Neural crest cell (in vitro differentiated cells): ENCODE results near the gene CAST. TPM values are rescaled to one million over a fixed set of nuclear protein-coding genes. Genes with fewer than 3 reads are reported as not detected.

Experiments used
- DNase-seq: peaks from one replicate; pipeline ENCODE4 v3.0.0; 2021; ENCODE audit warnings: low read depth, mixed read lengths, low spot score
- H3K27ac Mint-ChIP-seq: one replicate; pipeline ENCODE4 v1.8.0; 2021; ENCODE audit warnings: mild to moderate bottlenecking, mixed read lengths; ENCODE audit not compliant: unreplicated experiment
- H3K27me3 Mint-ChIP-seq: 2 replicates; pipeline ENCODE4 v1.8.0; 2021; ENCODE audit warnings: low read depth, mild to moderate bottlenecking, mixed read lengths
- H3K36me3 Mint-ChIP-seq: 2 replicates; pipeline ENCODE4 v1.8.0; 2021; ENCODE audit warnings: low read depth, mild to moderate bottlenecking, mixed read lengths
- H3K4me1 Mint-ChIP-seq: 2 replicates; pipeline ENCODE4 v1.8.0; 2021; ENCODE audit warnings: mixed read lengths
- H3K4me3 Mint-ChIP-seq: one replicate; pipeline ENCODE4 v1.8.0; 2021; ENCODE audit warnings: mild to moderate bottlenecking, mixed read lengths
- H3K9me3 Mint-ChIP-seq: 2 replicates; pipeline ENCODE4 v1.8.0; 2021; ENCODE audit warnings: mixed read lengths
- total RNA-seq: library from RNA; stranded (reverse); gene quantifications from 2 replicates; pipeline ENCODE4 v1.2.1, GENCODE V29; 2021
- TF ChIP-seq, protein P1 (sequence below): fragments of 200-600 bp; sonication (generic); conservative IDR thresholded peaks from 2 replicates; pipeline ENCODE4 v1.5.0; 2021; ENCODE audit warnings: antibody characterized with exemption, mild to moderate bottlenecking

CAST gene
- total RNA-seq, 1 donor from 2014 or later, result 50.7 TPM

DNA sequence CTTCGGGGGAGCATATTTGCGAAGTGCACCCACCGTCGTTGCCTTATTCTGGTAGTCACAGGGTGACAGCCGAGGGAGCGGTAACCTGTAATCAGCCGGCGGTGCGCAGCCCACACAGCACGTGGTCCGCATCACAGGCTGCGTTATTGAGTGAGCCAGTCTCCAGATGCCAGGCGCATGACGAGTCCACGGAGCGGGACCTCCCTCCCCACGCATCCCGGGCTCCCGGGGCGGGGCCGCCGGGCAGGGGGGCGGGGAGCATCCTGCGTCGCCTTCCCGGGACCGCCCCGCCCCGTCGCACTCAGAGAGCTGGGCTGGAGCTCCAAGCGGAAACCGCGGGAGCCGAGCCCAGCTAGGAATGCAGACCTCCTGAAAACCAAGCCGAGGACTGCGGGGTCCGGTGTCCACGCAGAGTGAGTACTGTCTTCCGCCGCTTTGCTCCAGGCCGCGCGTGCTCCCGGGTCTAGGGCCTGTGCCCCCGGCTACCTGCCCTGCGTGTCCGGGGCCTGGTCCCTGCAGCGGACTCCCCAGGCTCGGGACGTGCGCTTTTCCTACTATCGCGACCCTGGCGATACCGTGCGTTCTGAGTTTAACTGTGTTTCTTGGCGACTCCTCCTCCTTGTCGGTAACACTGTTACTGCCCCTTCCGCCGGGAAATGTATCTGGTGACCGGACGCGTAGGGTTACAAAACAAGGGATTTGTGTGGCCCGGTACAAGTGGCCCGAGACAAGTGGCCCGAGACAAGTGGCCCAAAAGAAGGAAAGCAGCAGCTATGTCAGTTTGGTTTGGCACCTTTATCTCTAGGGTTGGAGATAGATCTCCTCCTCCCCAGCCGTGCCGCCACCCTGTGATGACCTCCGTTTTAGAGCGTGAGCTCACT, 40.6 kb downstream of the CAST start:
- DNase-seq, result peak; percentile 60
- Mint-ChIP-seq H3K4me3 (peak overlapping the region; percentile 97), H3K9me3 (no peaks in the 10 kb centered on the region), H3K4me1 (peaks cover 18% of the 10 kb centered on the region), H3K36me3 (no peaks in the 10 kb centered on the region), H3K27me3 (no peaks in the 10 kb centered on the region), H3K27ac (peak overlapping the region; percentile 96)
- TF ChIP-seq, protein P1, sequence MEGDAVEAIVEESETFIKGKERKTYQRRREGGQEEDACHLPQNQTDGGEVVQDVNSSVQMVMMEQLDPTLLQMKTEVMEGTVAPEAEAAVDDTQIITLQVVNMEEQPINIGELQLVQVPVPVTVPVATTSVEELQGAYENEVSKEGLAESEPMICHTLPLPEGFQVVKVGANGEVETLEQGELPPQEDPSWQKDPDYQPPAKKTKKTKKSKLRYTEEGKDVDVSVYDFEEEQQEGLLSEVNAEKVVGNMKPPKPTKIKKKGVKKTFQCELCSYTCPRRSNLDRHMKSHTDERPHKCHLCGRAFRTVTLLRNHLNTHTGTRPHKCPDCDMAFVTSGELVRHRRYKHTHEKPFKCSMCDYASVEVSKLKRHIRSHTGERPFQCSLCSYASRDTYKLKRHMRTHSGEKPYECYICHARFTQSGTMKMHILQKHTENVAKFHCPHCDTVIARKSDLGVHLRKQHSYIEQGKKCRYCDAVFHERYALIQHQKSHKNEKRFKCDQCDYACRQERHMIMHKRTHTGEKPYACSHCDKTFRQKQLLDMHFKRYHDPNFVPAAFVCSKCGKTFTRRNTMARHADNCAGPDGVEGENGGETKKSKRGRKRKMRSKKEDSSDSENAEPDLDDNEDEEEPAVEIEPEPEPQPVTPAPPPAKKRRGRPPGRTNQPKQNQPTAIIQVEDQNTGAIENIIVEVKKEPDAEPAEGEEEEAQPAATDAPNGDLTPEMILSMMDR, result no peak

DNA sequence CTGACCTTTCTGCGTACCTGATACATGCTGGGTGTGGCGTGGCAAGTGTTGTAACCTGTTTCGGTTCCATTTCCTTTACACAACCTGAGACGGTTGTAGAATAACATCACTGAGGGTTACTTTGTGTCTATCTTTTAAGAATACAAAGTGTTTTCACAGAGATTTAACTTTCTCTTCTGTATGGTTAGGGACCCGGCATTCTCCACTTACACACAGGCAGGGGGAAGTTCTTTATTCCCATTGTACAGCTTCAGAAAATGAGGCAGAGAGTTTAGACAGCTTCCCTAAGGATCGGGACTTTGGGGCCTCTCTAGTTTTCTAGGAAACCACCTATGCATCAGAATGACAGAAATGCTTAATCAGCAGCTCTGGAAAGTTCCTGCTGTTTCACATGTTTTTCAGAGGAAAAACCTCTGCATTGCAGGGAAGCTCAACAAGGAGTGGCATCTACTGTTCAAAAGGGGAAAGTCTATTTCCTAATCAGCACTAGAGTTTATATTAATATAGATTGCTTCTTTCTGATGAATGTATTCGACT, 41.3 kb downstream of the CAST start:
- peak overlapping the region; percentile 96 for H3K27ac Mint-ChIP-seq
- peaks cover 18% of the 10 kb centered on the region for H3K4me1 Mint-ChIP-seq
- no peak for DNase-seq
- TF ChIP-seq, protein P1, result no peak
- H3K27me3 Mint-ChIP-seq, result no peaks in the 10 kb centered on the region
- no peaks in the 10 kb centered on the region for H3K9me3 Mint-ChIP-seq
- peak overlapping the region; percentile 97 for H3K4me3 Mint-ChIP-seq
- no peaks in the 10 kb centered on the region for H3K36me3 Mint-ChIP-seq

DNA sequence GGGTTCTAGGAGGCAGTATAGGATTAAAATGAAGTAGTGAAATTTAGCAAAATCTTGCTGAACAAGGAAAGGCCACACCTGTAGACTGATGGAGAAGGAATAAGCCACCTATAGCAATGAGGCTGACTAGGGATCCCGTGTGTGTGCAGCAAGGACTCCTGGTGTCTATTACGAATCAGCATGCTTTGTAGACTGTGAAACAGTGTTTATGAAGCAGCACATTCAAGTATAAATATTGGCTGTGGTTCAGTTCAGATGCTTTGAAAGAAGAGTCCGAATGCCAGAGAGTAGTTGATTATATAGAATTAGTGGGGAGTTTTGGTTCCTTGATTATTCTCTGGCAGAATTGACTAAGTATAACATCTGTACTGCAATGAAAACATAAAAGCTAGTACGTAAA, 41.8 kb downstream of the CAST start:
- Mint-ChIP-seq H3K27me3 (no peaks in the 10 kb centered on the region), H3K4me1 (peaks cover 18% of the 10 kb centered on the region), H3K27ac (no peak overlapping the region), H3K4me3 (peak overlapping the region; percentile 97), H3K36me3 (no peaks in the 10 kb centered on the region), H3K9me3 (no peaks in the 10 kb centered on the region)
- TF ChIP-seq, protein P1, result no peak
- no peak for DNase-seq

DNA sequence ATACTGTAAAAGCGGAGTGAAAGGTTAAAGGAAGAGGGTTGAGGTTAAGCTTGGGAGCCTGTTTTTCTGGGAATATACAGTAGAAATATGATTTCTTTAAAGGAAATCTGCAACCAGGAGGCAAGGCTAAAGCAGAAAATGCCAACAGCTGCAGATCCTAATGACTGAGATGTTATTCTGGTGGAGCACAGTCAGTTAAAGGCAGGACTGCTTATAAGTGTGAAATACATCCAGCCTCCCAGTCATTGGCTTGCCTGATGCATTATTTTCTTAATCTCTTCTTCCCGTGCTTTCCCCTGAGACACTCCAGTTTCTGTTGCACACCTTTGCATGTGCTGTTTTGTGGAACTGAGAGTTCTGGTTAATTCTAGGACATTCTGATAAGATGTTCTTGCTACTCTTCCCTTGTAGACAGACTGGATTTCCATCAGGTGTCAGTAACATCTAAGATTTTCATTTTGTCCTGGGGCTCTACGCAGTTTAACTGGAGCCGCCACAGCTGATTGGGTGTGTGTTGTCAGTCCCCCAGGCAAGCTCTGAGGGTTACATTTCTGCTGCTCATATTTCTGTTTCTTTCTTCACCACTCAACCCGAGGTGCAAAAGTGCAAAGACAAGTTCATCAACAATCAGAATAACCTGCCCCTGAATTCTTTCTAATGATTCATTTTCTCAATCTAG, 44.4 kb downstream of the CAST start:
- Mint-ChIP-seq H3K27ac (no peak overlapping the region), H3K36me3 (no peaks in the 10 kb centered on the region), H3K27me3 (no peaks in the 10 kb centered on the region), H3K4me1 (peaks cover 22% of the 10 kb centered on the region), H3K9me3 (no peaks in the 10 kb centered on the region), H3K4me3 (no peak overlapping the region)
- DNase-seq, result no peak
- TF ChIP-seq, protein P1, result no peak

DNA sequence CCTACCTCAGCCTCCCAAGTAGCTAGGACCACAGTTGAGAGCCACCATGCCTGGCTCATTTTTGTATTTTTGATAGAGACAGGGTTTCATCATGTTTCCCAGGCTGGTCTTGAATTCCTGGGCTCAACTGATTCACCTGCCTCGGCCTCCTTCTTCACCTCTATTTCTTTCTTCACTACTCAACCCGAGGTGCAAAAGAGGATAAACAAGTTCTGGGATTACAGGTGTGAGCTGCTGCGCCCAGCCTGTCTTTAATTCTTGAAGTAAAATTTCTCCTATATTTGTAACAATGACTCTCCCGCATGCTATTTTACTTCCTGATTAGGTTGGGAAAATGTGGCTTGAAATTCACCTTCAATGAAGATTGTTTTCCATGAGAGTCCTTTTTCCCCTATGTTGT, 46.4 kb downstream of the CAST start:
- H3K4me3 Mint-ChIP-seq, result no peak overlapping the region
- no peaks in the 10 kb centered on the region for H3K27me3 Mint-ChIP-seq
- DNase-seq, result no peak
- peaks cover 16% of the 10 kb centered on the region for H3K4me1 Mint-ChIP-seq
- H3K36me3 Mint-ChIP-seq, result no peaks in the 10 kb centered on the region
- no peaks in the 10 kb centered on the region for H3K9me3 Mint-ChIP-seq
- TF ChIP-seq, protein P1, result no peak
- H3K27ac Mint-ChIP-seq, result no peak overlapping the region
